Right atrium auricular region (tissue), 2 donors: Measurements from ENCODE around the gene MCM9. TPM values are rescaled to one million over a fixed set of nuclear protein-coding genes. Genes with fewer than 3 reads are reported as not detected.
"Not testable (repeated sequence)": the region's sequence is repeated elsewhere in the genome, so short reads cannot be mapped to it uniquely, and the experiment has no call there.

Source experiments
- DNase-seq: peaks from one replicate; pipeline ENCODE4 v3.0.0-alpha.2; 2019; ENCODE audit warnings: low spot score
- H3K27ac ChIP-seq, 2 donors: fragments of 200-600 bp; sonication (generic); 1 replicate in 1 of 2; 2 replicates in 1 of 2; pipeline ENCODE4 v1.5.1; 2016 to 2019
- H3K27me3 ChIP-seq, 2 donors: fragments of 200-600 bp; sonication (generic); one replicate each; pipeline versions ENCODE4 v1.5.1 to v1.6.0; 2017 to 2019
- H3K36me3 ChIP-seq: fragments of 200-600 bp; sonication (generic); one replicate; pipeline ENCODE4 v1.5.1; 2016
- H3K4me1 ChIP-seq, 2 donors: fragments of 200-600 bp; sonication (generic); one replicate each; pipeline versions ENCODE4 v1.5.1 to v1.6.0; 2017 to 2019
- H3K4me3 ChIP-seq, 2 donors: fragments of 200-600 bp; sonication (generic); 1 replicate in 1 of 2; 2 replicates in 1 of 2; pipeline ENCODE4 v1.5.1; 2017 to 2019; ENCODE audit warnings: mild to moderate bottlenecking in 1 of 2, moderate library complexity in 1 of 2
- H3K9me3 ChIP-seq, 2 donors: fragments of 200-600 bp; sonication (generic); one replicate each; pipeline ENCODE4 v1.5.1; 2019
- CTCF ChIP-seq, 2 donors: fragments of 200-600 bp; sonication (generic); IDR thresholded peaks; one replicate each; pipeline ENCODE4 v1.5.1; 2019; ENCODE audit warnings: antibody characterized with exemption in 2 of 2
- total RNA-seq, 2 donors: library from RNA; depleted of rRNA; stranded (reverse); fragments of >200 nt; gene quantifications; one replicate each; pipeline ENCODE4 v1.1.0, GENCODE V29; 2016

MCM9 gene
- total RNA-seq, 2 donors from 2014 or later = 5.7 to 7.9 TPM

GRCh38 chr6:118869350-118869749 lies 65.6 kb downstream of the MCM9 start:
- no peak overlapping the region for H3K4me3 ChIP-seq
- H3K4me1 ChIP-seq = peaks cover 0 to 11% of the 10 kb centered on the region in 2 donors
- H3K27ac ChIP-seq = no peak overlapping the region
- no peak for TF ChIP-seq CTCF (IDR thresholded peaks at IDR 0.05)
- H3K9me3 ChIP-seq = peaks cover 0 to 4% of the 10 kb centered on the region in 2 donors
- no peaks in the 10 kb centered on the region for H3K36me3 ChIP-seq
- H3K27me3 ChIP-seq = no peaks in the 10 kb centered on the region
- DNase-seq = no peak

GRCh38 chr6:118868901-118869300 lies 66.1 kb downstream of the MCM9 start:
- H3K27ac ChIP-seq, H3K27me3 ChIP-seq, H3K9me3 ChIP-seq, H3K4me3 ChIP-seq, DNase-seq, H3K36me3 ChIP-seq: not testable (repeated sequence)
- H3K4me1 ChIP-seq = peaks cover 0 to 12% of the 10 kb centered on the region in 2 donors

- no peak overlapping the region for H3K27ac ChIP-seq
Measured at GRCh38 chr6:118867181-118867580, 67.8 kb downstream of the MCM9 start.

GRCh38 chr6:118865100-118865391 lies 69.9 kb downstream of the MCM9 start:
- no peak for TF ChIP-seq CTCF (IDR thresholded peaks at IDR 0.05)
- H3K4me1 ChIP-seq = peaks cover 0 to 12% of the 10 kb centered on the region in 2 donors
- H3K27ac ChIP-seq = no peak overlapping the region
- no peaks in the 10 kb centered on the region for H3K36me3 ChIP-seq
- no peaks in the 10 kb centered on the region for H3K27me3 ChIP-seq
- H3K9me3 ChIP-seq = peaks cover 0 to 4% of the 10 kb centered on the region in 2 donors
- H3K4me3 ChIP-seq = no peak overlapping the region
- no peak for DNase-seq

More at GRCh38 chr6:118867181-118867580, 67.8 kb downstream of the MCM9 start:
- DNase-seq = no peak
- no peaks in the 10 kb centered on the region for H3K27me3 ChIP-seq
- peaks cover 0 to 4% of the 10 kb centered on the region in 2 donors for H3K9me3 ChIP-seq
- no peaks in the 10 kb centered on the region for H3K36me3 ChIP-seq
- H3K4me3 ChIP-seq = no peak overlapping the region
- no peak for TF ChIP-seq CTCF (IDR thresholded peaks at IDR 0.05)
- H3K4me1 ChIP-seq = peaks cover 0 to 12% of the 10 kb centered on the region in 2 donors

- no peak overlapping the region for H3K4me3 ChIP-seq
- no peak for DNase-seq
- H3K36me3 ChIP-seq = no peaks in the 10 kb centered on the region
- no peak overlapping the region for H3K27ac ChIP-seq
- peaks cover 0 to 4% of the 10 kb centered on the region in 2 donors for H3K9me3 ChIP-seq
- no peaks in the 10 kb centered on the region for H3K27me3 ChIP-seq
- H3K4me1 ChIP-seq = peaks cover 0 to 12% of the 10 kb centered on the region in 2 donors
- no peak for TF ChIP-seq CTCF (IDR thresholded peaks at IDR 0.05)
Measured at GRCh38 chr6:118864341-118865099, 70.4 kb downstream of the MCM9 start.

GRCh38 chr6:118862443-118862842 lies 72.5 kb downstream of the MCM9 start:
- no peak for DNase-seq
- H3K36me3 ChIP-seq = no peaks in the 10 kb centered on the region

More at GRCh38 chr6:118862443-118862842, 72.5 kb downstream of the MCM9 start:
- Histone ChIP-seq H3K27me3 (no peaks in the 10 kb centered on the region), H3K4me1 (peaks cover 0 to 12% of the 10 kb centered on the region in 2 donors), H3K4me3 (no peak overlapping the region), H3K9me3 (no peaks in the 10 kb centered on the region), H3K27ac (no peak overlapping the region)
- no peak for TF ChIP-seq CTCF (IDR thresholded peaks at IDR 0.05)
